Measurements from ENCODE around the gene ALCAM. TPM values are rescaled to one million over a fixed set of nuclear protein-coding genes. Genes with fewer than 3 reads are reported as not detected.

ALCAM gene
- total RNA-seq, 4 donors from 2014 or later = 16.8 to 62.0 (median 27.5) TPM

- Histone ChIP-seq H3K4me3 (no peak overlapping the region), H3K27me3 (no peaks in the 10 kb centered on the region), H3K9me3 (no peaks in the 10 kb centered on the region), H3K27ac (no peak overlapping the region), H3K4me1 (no peaks in the 10 kb centered on the region), H3K36me3 (no peaks in the 10 kb centered on the region)
- 78 to 92% methylated on average over 3 of the region's 3 CpGs for WGBS, 2 donors (ENCODE audit: low coverage in 1 of 2)
- no peak for ATAC-seq
- TF ChIP-seq POLR2AphosphoS5 (IDR thresholded peaks at IDR 0.05) = no peak
- no peak for TF ChIP-seq CTCF (IDR thresholded peaks at IDR 0.05)
- TF ChIP-seq EP300 (IDR thresholded peaks at IDR 0.05) = no peak
- TF ChIP-seq POLR2A (IDR thresholded peaks at IDR 0.05) = no peak
Observed at GRCh38 chr3:105417525-105418289, 51.0 kb downstream of the ALCAM start.

- Histone ChIP-seq H3K27me3 (no peaks in the 10 kb centered on the region), H3K27ac (no peak overlapping the region), H3K4me1 (no peaks in the 10 kb centered on the region), H3K4me3 (no peak overlapping the region), H3K36me3 (no peaks in the 10 kb centered on the region), H3K9me3 (no peaks in the 10 kb centered on the region)
- no peak for ATAC-seq
- 85% methylated on average over 2 of the region's 2 CpGs for WGBS, 2 donors (ENCODE audit: low coverage in 1 of 2)
- TF ChIP-seq CTCF (IDR thresholded peaks at IDR 0.05) (no peak), POLR2A (IDR thresholded peaks at IDR 0.05) (no peak), POLR2AphosphoS5 (IDR thresholded peaks at IDR 0.05) (no peak), EP300 (IDR thresholded peaks at IDR 0.05) (no peak)
Observed at GRCh38 chr3:105422645-105423044, 55.9 kb downstream of the ALCAM start.

GRCh38 chr3:105423397-105423796 lies 56.7 kb downstream of the ALCAM start:
- 71 to 76% methylated on average over 2 of the region's 2 CpGs for WGBS, 2 donors (ENCODE audit: low coverage in 1 of 2)
- H3K4me1 ChIP-seq = no peaks in the 10 kb centered on the region
- no peaks in the 10 kb centered on the region for H3K36me3 ChIP-seq
- no peak overlapping the region for H3K27ac ChIP-seq
- H3K9me3 ChIP-seq = no peaks in the 10 kb centered on the region
- no peak for TF ChIP-seq POLR2A (IDR thresholded peaks at IDR 0.05)
- TF ChIP-seq POLR2AphosphoS5 (IDR thresholded peaks at IDR 0.05) = no peak
- TF ChIP-seq EP300 (IDR thresholded peaks at IDR 0.05) = no peak
- TF ChIP-seq CTCF (IDR thresholded peaks at IDR 0.05) = no peak
- no peak for ATAC-seq
- H3K27me3 ChIP-seq = no peaks in the 10 kb centered on the region
- H3K4me3 ChIP-seq = no peak overlapping the region

- no peak for ATAC-seq
- no peak overlapping the region for H3K4me3 ChIP-seq
- H3K9me3 ChIP-seq = no peaks in the 10 kb centered on the region
- H3K4me1 ChIP-seq = no peaks in the 10 kb centered on the region
- no peak overlapping the region for H3K27ac ChIP-seq
- 50 to 67% methylated on average over 2 of the region's 2 CpGs for WGBS, 2 donors (ENCODE audit: low coverage in 1 of 2)
- TF ChIP-seq EP300 (IDR thresholded peaks at IDR 0.05) (no peak), CTCF (IDR thresholded peaks at IDR 0.05) (no peak), POLR2A (IDR thresholded peaks at IDR 0.05) (no peak), POLR2AphosphoS5 (IDR thresholded peaks at IDR 0.05) (no peak)
- H3K36me3 ChIP-seq = no peaks in the 10 kb centered on the region
- no peaks in the 10 kb centered on the region for H3K27me3 ChIP-seq
Observed at GRCh38 chr3:105424412-105425152, 57.9 kb downstream of the ALCAM start.

- WGBS, 2 donors (ENCODE audit: low coverage in 1 of 2) = 83 to 86% methylated on average over 3 to 4 of the region's 4 CpGs
- no peaks in the 10 kb centered on the region for H3K36me3 ChIP-seq
- H3K4me1 ChIP-seq = no peaks in the 10 kb centered on the region
- TF ChIP-seq EP300 (IDR thresholded peaks at IDR 0.05) (no peak), CTCF (IDR thresholded peaks at IDR 0.05) (no peak), POLR2AphosphoS5 (IDR thresholded peaks at IDR 0.05) (no peak), POLR2A (IDR thresholded peaks at IDR 0.05) (no peak)
- no peaks in the 10 kb centered on the region for H3K27me3 ChIP-seq
- no peak for ATAC-seq
- H3K27ac ChIP-seq = no peak overlapping the region
- no peak overlapping the region for H3K4me3 ChIP-seq
- H3K9me3 ChIP-seq = no peaks in the 10 kb centered on the region
Observed at GRCh38 chr3:105425153-105425502, 58.4 kb downstream of the ALCAM start.
